Retinal pigment epithelial cell (primary cell): ENCODE measurements around the gene EEF1AKMT1.

ENCODE experiments used
- DNase-seq: peaks from one replicate; pipeline ENCODE4 v3.0.0-alpha.2; 2010; ENCODE audit warnings: low read depth
- H3K4me3 ChIP-seq: 2 replicates; pipeline ENCODE4 v1.5.1; 2011; ENCODE audit warnings: mild to moderate bottlenecking, low read length, control low read depth, moderate library complexity
- CTCF ChIP-seq: conservative IDR thresholded peaks from 2 replicates; pipeline ENCODE4 v1.5.1; 2011; ENCODE audit warnings: low read depth, low read length, control low read depth, inconsistent platforms

The EEF1AKMT1 gene

DNA sequence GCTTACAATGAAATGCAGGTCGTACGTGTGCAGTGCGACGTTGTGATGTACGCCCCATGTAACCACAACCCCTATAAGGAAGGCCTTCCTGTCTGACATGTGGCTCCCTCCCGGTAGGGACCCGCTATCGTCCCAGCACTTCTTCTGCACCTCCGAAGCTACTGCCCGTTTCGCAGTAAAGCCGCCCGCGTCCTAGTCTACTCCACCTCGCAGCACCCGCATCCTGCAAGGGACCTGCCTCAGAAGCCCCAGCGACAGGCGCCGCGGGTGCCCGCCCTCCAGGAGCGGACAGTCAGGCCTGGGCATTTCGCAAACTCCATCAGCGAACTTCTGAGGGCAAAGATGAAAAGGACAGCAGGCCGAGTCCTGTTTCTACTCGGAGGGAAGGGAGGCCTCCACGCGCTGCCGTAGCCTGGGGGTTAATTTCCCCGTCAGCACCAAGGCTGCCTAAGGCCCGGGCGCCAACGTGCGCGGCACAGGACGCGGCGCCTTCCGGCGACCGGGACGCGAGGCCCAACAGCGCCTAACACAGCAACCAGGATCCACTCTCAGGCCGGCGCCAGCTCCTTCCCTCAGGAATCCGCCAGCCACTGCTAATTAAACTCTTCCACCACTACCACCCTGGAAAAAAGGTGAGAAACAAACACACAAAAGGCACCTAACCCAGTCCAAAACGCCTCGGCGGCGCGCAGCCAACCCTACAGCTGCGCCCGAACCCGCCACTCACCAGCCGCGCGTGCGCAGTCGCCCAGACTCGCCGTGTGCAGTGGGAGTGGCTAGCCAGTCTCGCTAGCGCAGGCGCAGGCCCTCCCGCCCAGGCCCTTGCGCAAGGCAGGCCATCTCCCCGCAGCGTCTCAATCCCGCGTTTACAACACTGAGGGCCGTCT lies at the start of gene EEF1AKMT1:
TSS of gene EEF1AKMT1 (minus strand) at position 768 of the 887 bp plus-strand sequence. CDS start 16,363 bp downstream, outside the sequence.
- DNase-seq: peak; percentile 68
- TF ChIP-seq CTCF: no peak
- H3K4me3 ChIP-seq: peak within 1 kb of the TSS; percentile 55

- no peak for TF ChIP-seq CTCF
- H3K4me3 ChIP-seq: no peak overlapping the region
- no peak for DNase-seq
Observed at GRCh38 chr13:20823071-20823470, 49.3 kb upstream of the EEF1AKMT1 start.

DNA sequence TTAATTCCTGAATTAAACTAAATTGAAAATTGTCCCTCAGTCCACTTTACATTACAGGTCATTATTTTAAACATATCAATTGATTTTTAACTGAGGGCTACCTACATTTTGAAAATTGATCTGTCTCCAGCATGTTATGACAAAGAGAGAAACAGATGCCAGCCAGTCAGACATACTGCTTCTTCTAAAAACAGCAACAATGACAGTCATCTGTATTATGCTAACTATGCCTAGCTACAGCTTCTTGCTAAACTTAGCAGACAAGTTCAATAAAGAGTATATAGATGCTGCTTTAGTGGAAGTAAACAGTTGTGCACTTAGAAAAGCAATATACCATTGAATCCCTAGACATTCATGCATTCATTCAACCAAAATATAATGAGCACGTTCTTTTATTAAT lies 48.6 kb upstream of the EEF1AKMT1 start:
- no peak for TF ChIP-seq CTCF
- no peak for DNase-seq
- no peak overlapping the region for H3K4me3 ChIP-seq

DNA sequence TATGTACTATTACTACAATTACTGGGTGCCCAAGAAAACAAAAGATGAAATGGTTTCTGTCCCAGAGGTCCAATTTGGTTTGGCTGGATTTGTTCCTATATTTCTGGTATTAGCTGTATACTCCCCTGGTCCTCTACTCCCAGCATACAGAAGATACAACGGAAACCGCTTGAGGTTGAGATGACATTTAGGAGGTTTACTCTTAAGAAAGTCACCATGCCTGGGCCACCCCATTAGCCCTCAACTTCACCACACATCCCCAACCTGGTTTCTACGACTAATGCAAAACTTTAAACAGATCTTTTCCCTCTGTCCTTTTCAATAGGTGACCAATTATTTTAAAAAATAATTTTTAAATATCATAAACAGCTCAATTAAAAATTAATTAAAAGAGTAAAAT lies 46.0 kb upstream of the EEF1AKMT1 start:
- DNase-seq: no peak
- H3K4me3 ChIP-seq: no peak overlapping the region

DNA sequence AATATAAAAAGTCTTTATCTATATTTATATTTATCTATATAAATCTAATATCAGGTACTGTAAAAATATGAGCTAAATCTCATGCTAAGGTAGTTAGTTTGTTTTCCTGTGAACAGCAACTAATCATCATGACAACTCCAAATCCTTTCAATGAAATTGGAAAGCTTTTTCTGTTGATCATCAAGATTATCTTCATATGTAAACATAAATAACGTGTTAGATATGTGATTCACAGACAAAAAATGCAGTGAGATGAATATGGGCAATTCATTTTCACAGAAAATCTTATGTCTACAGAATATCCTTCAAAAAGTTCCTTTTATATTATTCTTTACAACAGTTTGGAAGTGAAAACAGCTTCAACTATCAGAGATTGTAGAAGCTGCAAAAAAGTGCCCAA lies 41.7 kb upstream of the EEF1AKMT1 start:
- no peak overlapping the region for H3K4me3 ChIP-seq
- DNase-seq: no peak
- no peak for TF ChIP-seq CTCF

More for the DNA sequence above, 46.0 kb upstream of the EEF1AKMT1 start:
- no peak for TF ChIP-seq CTCF

GRCh38 chr13:20814224-20814910 lies 40.6 kb upstream of the EEF1AKMT1 start:
- no peak for TF ChIP-seq CTCF
- peak; percentile 96 for DNase-seq
- no peak overlapping the region for H3K4me3 ChIP-seq

- H3K4me3 ChIP-seq: no peak overlapping the region
- no peak for DNase-seq
- TF ChIP-seq CTCF: no peak
Observed at GRCh38 chr13:20812890-20813289, 39.1 kb upstream of the EEF1AKMT1 start.
